HG03039 (cell line): ENCODE measurements around the gene WDR27.
"Not testable (repeated sequence)": the region's sequence is repeated elsewhere in the genome, so short reads cannot be mapped to it uniquely, and the experiment has no call there.

ENCODE experiments used
- ATAC-seq: cut with Tn5 transposase; IDR thresholded peaks from one replicate; pipeline ENCODE4 v1.9.1; 2021; ENCODE audit warnings: mild to moderate bottlenecking, moderate library complexity; ENCODE audit not compliant: unreplicated experiment

The WDR27 gene

DNA sequence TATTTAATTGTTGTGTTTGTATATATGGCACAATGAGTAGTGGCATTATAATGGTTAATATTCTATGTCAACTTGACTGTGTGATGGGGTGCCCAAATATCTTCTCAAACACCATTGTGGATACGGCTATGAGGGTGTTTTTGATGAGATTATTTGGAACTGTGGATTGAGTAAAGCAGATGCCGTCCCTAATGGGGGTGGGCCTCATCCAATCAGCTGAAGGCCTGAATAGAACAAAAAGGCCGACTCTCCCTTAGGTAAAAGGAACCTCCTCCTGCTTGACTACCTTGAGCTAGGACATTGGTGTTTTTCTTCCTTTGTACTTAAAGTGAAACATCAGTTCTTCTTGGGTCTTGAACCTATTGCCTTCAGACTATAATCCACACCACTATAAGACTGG lies 207.8 kb downstream of the WDR27 start:
- no peak for ATAC-seq

DNA sequence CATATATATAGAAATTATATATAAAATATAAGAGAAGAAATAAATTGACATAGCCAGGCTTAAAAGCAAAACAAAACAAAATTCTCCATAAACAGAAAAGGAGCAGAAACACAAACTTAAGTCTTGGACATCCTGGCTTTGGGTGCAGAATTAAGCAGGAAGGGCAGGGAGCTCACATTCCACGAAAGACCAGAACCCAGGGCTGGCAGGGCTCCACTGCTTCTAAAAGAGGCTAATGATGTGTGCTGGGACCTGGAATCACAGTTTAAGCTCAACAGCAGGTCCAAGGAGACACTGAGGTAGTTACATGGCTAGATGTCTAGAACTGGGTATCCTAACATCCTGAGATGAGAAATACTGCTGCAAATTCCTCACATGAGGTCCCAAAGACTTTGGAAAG lies 210.3 kb downstream of the WDR27 start:
- no peak for ATAC-seq

DNA sequence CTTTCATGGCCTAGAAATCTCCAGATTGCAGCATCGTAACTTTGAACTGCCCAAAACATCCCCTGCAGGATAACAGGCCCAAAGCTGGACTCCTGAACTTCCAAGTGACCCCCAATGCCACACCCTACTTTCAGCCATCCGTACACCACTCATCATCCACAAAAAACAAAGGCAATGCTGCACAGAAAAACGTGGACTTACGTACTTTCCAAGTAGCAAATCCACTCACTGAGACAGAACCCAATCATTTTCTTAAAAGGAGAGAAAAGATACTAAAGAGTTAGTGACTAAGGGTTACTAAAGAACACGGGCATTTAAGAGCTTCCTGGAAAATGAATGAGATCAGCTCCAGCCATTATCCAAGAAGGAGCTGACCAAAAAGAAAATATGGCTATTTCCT lies 211.0 kb downstream of the WDR27 start:
- no peak for ATAC-seq

DNA sequence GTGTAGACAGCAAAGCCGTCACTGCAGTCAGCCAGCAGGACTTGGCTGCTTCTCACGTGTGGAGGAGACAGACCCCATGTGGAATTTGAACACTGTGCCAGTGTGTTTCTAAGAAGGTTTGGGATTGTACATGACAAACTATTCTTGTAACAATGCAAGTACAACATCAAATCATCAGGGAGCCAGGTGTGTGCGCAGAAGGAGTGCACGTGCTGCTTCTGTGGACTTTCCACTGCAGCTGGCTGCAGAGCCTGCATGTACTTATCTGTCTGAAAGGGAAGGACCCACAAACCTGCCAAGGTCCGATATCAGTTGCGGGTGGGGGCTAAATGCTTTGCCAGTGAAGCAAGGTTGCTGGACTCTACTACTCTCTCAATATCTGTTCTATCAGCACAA lies 211.6 kb downstream of the WDR27 start:
- no peak for ATAC-seq

DNA sequence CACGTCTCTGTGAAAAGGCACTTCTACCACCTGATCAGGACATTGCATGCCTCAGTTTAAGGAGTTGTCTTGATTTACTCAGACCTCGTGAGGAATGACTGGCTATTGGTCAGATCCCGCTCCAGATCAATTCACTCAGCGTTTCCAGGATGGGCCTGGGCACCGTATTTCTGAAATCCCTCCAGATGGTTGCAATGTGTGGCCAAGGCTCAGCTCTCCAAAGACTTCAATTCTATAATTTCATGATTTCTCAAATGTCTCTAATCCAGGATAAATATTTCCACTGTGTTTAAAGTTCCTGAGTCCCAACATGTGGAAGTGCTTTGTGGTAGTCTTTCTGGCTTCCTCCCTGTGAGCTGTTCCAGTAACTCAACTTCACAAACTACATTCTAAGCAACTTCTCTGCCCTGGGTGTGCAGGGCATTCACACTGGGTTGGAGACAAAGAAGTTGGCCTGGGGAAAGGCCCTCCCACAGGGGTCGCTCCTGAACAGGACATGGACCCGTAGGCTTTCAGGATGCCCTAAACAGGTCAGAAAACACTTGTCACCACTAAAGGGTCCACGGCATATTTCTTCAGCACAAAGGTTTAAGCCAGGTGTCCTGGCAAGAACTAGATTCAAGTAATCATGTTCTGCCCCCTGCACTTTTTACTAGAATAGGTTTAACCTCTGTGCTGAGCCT lies 212.1 kb downstream of the WDR27 start:
- no peak for ATAC-seq

DNA sequence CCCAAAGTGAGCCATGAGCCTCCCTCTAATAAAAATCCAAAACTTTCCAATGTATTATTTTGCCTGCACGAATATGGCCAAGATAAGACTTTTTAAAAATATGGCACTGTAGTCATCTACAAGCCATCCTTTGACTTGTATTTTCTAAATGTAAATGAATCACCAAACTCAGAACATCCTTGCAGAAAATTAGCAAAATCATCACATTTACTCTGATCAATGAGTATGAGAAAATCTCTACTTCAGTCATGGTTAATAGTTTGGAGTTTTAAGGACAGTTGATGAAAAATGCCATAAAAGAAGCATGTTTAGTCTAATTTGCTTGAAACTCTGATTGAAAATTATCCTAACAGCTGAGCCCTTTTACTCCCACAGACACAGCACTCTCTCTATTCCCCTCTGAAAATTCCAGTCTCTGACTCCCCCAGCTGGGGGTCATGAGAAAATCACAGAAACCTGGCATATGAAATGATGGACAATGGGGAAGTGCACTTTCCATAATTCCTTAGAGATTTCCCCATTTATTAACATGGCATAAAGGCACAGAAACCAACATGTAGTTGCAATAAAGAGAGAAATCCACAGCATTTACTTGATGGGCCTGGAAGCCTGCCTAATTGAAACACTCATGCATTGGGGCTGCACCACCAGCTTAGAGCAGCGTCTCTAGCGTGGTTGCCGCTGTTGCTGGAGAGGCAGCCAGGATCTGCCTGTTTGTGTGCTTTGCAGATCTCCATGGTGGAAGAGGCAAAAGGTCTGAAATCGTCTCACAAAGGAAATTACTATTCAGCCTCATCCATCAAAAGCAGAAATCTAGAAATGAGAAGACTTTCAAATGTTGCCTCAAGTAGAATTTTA lies 214.0 kb downstream of the WDR27 start:
- no peak for ATAC-seq

DNA sequence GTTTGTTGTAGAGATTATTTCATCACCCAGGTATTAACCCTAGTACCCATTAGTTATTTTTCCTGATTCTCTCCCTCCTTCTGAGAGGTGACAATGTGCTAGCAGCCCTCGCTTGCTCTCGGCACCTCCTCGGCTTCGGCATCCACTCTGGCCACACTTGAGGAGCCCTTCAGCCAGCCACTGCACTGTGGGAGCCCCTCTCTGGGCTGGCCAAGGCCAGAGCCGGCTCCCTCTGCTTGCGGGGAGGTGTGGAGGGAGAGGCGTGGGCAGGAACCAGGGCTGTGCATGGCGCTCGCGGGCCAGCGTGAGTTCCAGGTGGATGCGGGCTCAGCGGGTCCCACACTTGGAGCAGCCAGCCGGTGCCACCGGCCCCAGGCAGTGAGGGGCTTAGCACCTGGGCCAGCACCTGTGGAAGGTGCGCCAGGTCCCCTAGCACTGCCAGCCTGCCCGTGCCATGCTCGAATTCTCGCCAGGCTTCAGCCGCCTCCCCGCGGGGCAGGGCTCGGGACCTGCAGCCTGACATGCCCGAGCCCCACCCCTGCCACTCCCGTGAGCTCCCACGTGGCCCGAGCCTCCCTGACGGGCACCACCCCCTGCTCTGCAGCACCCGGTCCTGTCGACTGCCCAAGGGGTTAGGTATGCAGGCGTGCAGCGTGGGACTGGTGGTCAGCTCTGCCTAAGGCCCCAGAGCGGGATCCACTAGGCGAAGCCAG lies 221.9 kb downstream of the WDR27 start:
- ATAC-seq = no peak

DNA sequence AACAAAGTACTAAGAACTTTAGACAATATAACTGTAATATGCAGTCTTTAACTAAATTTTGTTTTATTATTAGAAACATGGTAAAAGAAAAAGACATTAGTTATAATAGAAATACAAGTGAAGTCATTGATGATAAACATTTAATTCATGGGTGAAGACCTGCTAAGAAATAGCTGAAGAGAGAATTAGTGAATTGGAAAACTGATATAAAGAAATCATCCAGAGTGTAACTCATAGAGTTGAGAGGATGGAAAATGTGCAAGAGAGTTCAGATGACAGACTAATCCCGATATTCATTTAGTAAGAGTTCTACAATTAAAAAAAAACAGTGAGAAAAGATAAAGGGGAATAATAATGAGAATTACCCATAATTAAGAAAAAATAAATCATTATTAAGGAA lies 227.5 kb downstream of the WDR27 start:
- ATAC-seq = no peak

DNA sequence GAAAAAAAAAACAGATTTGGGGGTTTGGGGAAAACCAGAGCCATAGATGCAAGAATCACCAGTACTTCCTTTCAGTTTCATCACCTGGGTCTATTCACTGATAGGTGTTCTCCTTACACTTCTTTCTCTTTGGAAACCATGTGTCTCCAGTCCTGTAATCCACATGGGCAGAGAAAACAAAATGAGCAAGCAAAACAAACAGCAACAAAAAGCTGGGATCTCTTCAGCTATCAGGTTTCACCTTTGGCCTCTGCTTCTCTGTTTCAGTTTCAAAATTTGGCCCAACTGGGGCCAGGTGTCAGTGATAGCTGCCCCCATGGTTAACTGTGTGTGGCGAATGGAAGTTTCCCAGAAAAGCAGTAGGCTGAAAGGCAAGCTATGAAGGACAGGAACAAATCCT lies 228.2 kb downstream of the WDR27 start:
- ATAC-seq = no peak

DNA sequence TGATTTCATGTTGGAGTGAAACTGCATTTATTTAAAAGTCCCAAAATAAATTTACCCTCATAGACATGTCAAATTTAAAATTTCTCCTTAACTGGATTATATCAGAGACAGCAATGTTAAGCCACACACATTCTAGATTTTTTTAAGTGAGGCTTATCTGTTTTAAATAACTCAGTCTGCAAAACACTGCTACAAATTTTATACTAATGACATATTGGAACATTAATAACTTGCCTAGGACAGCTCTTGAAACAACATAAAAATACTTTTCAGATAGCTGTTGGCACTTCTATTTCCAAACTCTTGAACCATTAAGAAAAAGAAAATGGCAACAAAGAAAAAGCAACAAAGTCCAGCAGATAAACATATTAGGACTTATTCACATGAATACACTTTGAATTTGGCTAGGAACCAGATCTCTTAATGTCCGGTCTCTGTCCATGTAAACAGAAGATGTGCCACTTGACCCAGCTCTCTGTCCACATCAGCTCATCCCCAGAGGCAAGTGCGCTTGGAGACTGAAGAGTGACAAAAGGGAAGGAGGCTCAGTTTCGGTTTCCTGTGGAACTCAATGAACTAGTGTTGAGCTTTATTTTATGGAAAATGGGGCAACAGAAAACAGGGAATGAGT lies 228.9 kb downstream of the WDR27 start:
- ATAC-seq = no peak

DNA sequence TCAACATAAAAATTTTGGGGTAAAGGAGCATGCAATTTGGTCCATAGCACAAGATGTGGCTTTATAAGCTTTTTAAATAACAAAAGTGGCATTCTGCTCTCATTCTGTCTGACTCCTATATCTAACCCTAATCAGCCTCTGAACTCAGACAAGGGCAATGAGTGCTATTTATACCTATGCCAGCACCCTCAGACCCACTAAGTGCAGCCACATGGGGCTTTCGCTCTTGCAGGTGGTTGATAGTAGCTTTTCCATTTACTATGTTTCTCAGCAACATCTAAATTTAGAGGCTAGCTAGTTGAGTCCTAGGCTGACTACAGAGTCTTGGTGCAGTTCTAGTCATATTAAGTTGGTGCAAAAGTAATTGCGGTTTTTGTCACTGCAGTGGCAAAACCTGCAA lies 231.0 kb downstream of the WDR27 start:
- no peak for ATAC-seq

DNA sequence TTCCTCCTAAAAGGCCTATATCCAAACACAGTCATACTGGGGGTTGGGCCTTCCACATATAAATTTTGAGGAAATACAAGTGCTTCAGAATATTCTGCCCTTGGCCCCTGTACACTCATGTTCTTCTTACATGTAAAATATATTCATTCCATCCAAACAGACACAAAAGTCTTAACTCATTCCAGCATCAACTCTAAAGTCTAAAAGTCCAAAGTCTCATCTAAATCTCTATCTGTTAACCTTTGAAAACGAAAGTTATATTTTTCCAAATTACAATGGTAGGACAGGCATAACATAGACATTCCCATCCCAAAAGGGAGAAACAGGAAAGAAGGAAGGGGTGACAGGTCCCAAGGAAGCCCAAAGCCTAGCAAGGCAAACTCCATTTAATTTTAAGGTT lies 232.8 kb downstream of the WDR27 start:
- ATAC-seq = no peak

DNA sequence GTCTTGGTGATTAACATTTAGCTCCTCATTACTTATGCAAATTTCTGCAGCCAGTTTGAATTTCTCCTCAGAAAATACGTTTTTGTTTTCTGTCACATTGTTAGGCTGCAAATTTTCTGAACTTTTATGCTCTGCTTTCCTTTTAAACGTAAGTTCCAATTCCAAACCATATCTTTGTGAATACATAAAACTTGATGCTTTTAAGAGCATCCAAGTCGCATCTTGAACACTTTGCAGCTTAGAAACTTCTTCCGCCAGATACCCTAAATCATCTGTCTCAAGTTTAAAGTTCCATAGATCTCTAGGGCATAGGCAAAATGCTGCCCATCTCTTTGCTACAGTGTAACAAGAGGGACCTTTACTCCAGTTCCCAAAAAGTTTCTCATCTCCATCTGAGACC lies 234.1 kb downstream of the WDR27 start:
- ATAC-seq = not testable (repeated sequence)

DNA sequence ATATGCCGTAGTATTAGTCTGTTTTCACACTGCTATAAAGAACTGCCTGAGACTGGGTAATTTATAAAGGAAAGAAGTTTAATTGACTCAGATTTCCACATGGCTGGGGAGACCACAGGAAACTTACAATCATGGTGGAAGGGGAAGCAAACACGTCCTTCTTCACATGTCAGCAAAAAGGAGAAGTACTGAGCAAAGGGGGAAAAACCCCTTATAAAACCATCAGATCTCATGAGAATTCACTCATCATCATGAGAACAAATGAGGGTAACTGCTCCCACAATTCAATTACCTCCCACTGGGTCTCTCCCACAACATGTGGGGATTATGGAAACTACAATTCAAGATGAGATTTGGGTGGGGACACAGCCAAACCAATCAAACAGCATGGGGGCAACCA lies 235.6 kb downstream of the WDR27 start:
- not testable (repeated sequence) for ATAC-seq

DNA sequence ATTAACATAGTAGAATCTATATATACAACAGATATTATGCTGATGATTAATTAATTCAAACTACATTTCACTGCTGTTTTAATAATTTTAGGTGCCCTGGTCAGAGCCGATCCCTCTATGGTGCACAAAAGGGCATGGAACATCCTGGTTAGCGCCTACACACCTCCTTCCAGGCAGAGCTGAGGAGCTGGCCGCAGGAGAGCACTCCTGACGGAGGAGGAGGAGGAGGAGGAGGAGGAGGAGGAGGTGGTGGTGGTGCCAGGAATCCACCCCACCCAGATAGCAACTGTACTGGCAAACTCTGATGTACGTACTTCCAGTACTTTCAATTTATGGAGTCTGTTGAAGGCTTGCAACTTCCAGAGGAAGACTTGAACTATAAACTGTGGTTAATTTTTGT lies 244.1 kb downstream of the WDR27 start:
- ATAC-seq = no peak

DNA sequence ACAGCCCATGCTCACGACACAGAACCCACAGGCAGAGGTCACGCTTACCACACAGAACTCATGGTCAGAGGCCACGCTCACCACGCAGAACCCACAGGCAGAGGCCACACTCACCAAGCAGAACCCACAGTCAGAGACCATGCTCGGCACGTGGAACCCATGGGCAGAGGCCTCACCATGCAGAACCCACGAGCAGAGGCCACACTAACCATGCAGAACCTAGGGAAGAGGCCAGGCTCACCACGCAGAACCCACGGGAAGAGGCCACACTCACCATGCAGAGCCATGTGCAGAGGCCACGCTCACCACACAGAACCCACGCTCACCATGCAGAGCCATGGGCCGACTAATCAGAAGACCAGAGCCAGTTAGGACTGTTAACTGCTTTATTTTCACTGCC lies 245.0 kb downstream of the WDR27 start:
- no peak for ATAC-seq

DNA sequence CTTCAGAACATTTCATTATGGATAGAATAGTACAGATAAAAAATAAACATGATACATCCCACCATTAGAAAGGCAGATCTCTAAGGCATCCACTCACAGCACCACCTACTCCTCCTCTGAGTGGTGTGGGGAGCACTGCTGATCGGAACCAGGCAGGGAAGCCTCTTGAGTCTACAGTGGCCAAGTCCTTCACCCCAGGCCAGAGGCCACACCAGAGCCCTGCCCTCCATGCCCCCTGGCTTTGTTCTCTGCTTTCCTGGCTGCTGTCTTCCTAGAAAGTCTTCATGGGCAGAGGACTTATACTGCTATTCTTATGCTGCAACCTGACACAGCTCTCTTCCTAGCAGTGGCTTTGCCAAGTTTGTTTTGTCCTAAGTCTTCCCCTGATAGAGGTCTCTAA lies 246.4 kb downstream of the WDR27 start:
- ATAC-seq = no peak

DNA sequence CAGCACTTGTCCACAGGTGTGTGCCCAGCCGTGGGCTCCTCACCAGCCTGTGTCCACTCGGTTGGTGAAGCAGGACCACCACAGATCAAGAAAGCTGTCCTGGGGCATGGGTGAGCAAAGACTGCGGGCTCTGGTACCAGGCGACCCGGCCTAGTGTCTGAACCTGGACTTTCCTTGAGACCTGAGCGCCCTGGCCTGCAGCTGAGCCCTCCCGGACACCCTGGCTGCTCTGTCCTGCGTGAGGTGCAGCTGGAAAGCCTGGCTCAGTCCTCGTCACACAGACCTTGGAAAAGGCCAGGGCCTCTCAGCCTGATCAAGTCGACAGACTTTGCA lies 247.0 kb downstream of the WDR27 start:
- ATAC-seq = no peak

DNA sequence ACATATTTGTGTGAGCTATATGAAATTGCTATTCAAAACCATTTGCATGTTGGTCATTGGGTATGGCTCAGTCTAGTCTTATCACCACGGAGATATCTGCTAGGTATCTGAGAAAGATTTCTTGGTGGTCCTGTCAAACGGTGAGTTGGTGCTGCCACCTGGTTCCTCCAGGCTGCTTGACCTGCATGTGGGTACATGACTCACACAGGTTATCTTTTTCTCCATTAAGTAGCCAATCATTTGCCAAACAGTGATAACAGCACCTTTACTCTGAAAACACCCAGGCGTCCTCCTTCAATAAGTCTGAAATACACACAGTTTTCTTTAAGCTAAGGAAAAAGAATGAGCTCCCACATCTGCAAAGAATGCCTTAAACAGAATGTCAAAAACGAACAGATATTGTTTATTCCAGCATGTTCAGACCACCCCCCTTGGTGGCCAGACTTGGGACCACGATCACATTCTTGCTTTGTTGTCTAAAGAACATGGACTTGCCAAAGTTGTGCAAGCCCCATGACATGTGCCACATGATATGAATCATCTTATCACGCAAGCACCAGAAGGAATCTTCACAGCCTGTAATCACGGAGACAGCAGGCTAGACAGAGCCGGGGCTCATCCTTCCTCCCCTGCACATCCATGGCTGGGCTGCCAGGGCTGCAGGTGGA lies 247.5 kb downstream of the WDR27 start:
- no peak for ATAC-seq

DNA sequence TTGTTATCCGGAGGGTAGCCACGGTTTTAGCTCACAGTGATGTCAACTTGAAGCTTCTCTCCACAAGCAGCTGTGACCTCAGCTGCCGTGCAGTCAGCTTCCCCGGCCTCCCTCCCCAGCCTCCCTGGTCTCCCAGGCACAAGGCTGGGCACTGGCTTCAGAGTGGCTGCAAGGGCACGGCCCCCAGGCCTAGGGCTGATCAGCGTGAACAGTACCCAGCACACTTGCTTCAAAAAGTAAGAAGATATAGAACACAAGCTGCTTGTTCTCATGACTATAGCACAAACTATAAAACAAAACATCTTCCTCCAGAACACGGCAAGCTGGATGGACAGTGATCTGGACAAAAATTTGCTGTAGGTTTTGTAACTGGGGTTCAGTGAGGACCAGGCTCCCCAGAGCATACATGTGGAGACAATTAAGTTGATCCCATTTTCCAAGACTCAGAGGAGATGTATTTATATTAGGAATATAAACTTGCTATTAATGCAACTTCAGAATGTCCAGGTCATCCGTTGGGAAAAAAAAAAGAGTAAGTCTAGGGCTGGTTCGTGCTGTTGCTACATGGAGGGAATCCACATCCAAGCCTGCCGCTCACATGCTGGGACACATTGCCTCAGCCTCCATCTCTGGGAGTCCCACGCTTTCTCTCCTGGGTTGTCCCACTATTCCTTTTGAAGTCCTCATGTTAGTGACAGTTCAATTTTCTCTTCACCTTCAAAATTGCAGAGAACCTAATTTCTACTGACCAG lies 248.8 kb downstream of the WDR27 start:
- no peak for ATAC-seq
